Activated effector memory CD4-positive, alpha-beta T cell treated with Interleukin-2 at 50 U/mL for 16 hours (primary cell): ENCODE data around the gene C10orf95.

ENCODE experiments used
- DNase-seq: peaks from one replicate; pipeline ENCODE4 v3.0.0-alpha.2; 2020

The C10orf95 gene

DNA sequence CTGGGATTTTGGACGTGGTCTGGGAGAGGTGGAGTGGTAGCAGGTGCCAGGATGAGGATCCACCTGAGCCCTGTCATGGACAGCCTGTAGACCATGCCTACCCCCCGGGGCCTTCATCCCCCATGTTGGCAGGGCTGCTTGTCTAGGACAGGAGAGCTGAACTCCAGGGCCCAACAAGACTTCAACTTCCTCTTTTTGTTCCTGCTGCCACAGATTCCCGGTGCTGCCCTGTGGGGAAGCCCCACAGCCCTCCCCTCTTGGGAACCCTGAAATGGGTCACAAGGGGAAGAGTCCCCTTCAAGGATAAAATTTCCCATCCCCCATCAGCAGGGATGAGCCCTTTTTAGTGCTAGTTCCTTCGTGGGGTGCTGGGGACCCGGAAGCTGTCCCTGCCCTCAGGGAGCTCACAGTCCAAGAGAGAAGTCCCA, 17.7 kb downstream of the C10orf95 start:
- no peak for DNase-seq

DNA sequence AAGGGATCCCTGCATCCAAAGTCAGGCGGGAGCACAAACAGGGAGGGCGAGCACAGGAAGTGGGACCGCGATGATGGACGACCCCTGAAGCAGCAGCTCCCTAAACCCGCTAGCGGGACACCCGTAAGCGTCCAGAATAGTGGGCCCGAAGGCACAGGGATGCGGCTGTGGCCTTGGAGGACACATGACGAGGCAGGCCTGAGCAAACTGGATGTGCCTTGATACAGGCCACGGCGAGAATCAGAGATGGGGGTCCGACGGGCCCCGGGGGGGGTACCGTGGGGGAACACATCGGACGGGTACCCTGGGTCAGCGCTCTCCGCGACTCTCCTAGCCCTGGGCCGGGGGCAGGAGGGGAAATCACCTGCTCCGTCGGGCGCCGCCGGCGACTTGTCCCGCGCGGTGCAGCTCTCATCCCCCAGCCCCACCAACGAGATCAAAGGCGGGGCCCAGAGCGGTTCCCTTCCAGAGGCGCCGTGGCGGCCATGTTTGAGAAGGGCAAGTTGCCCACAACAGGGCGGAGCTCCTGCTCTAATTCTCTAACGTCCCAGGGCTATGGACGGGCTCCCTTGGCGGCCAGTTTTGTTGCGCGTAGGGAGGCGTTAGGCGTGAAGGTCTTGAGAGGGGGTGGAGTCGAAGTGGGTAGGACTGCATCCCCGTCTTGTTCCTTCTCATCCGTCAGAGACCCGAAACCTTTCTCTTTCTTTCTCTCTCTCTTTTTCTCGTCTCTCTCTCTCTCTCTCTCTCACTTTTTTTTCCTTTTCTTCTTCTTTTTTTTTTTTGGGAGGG, 19.0 kb downstream of the C10orf95 start, which contains the start of gene CUEDC2:
Gene CUEDC2, minus strand, starts transcription at position 413 of the 789 bp plus-strand sequence. CDS start 7,386 bp downstream, outside the sequence.
- peak; percentile 94 for DNase-seq

DNA sequence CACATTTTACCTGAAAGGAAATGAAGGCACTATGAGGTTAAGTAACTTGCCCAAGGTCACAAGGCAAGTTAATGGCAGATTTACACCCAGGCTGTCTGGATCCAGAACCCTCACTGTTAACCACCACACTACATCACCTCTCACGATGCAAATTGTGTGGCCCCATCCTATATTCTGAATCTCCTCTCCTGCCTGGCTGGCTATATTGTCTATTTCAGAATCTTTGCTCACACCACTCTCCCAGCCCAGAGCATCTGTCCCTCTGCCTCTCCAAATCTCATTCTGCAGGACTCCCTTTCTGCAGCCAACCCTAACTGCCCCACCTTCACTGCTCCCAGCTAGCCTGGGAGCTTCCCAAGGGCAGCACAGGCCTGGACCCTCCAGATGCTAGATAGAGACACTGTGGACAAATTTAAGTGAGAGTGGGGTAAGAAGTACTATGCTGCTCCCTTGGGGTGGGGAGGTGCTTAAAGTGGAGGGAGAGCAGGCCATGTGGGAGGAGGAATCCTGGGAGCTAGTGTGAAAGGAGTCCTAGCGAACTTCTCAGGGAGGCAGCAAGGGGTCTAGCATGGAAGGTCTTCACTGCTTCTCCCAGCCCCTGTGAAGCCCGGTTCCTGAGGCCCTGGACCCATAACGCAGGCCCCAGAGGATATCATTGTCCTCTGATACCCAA, 19.8 kb downstream of the C10orf95 start:
- DNase-seq = no peak

DNA sequence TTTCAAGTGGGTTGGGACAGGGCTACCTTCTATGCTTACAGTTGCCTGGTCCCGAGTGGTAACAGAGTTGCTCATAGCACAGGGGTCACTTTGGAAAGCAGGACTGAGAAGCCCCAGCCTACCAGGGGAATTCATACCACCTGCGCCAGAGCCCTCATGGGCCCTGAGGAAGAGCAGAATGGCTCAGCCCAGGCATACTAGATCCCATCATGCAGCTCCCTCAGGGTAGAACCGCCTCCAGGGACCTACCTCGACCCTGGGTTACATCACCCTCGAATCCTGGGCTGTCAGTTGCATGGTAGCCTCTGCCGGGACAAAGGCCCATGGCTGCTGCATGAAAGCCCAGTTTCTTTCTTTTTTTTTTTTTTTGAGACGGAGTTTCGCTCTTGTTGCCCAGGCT, 21.9 kb downstream of the C10orf95 start:
- DNase-seq = no peak

DNA sequence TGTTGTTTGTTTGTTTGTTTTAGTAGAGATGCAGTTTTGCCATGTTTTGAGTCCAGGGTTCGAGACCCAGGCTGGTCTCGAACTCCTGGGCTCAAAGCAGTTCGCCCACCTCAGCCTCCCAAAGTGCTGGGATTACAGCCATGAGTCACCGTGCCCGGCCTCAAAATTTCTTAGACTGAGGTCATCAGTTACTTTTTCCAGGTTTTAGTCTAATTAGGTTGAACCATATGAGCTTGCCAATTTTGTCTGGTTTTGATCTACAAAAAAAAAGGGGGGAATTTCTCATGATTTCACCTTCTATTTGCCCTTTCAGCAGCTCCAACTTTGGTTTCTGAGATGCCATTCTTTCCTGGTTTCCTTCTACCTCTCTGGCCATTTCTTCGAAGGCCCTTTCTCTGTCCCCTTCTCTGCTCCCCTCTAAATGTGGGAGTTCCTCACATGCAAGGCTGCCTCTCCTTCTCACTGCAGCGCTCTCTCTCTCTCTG, 24.5 kb downstream of the C10orf95 start:
- no peak for DNase-seq

DNA sequence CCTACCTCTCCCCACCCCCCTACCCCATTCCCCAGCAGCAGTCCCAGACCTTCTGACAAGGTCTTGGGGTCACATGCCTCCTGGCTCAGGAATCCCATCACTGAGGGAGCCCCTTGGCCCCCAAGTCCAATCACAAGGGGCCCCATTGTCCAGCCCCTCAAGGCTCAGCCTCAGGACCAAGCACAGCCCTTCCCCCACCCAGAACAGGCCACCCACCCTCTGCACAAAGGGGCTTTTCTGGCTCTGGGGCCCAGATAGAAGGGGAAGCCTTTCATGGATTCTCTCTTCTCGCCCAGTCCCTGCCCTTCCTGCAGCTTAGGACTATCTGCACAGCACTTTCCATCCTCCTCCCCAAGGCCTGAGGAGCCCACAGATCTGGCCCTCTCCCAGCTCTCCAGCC, 25.9 kb downstream of the C10orf95 start:
- no peak for DNase-seq

DNA sequence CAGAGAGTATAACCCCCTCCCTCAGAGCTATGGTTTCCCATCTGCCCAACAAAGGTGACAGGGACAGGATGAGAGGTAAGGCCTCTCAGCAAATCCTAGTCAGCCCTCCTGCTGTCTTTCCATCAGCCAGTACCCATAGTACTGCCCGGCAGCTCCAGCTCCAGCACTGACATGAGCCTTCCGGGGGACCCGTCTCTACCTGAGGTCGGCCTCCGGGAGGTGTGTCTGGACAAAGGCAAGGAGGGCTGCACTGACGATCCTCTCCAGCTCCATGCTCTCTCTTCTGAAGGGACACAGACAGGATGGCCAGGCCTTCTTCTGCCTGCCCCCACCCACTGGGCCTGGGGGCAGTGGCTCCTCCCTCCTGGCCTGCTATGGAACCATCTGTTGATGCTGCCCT, 26.4 kb downstream of the C10orf95 start:
- DNase-seq = no peak

DNA sequence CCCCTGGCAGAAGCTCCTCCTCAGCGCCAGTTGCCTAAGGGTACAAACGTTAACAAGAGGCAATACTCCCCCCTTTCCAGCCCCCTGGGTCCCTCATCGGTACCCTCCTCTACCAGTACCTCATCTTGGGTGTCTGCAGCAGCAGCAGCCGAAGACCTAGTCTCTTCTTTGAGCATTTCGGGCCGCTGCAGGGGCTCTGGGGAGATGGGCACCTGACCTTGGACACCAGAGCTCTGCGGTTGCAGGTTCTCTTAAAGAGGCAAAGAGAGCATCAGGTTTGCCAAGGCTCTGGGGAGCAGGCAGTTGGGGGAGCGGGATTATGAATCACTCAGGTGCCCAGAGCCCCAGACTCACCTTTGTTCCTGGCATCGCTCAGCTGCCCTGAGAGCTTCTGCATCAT, 27.2 kb downstream of the C10orf95 start:
- DNase-seq = no peak

DNA sequence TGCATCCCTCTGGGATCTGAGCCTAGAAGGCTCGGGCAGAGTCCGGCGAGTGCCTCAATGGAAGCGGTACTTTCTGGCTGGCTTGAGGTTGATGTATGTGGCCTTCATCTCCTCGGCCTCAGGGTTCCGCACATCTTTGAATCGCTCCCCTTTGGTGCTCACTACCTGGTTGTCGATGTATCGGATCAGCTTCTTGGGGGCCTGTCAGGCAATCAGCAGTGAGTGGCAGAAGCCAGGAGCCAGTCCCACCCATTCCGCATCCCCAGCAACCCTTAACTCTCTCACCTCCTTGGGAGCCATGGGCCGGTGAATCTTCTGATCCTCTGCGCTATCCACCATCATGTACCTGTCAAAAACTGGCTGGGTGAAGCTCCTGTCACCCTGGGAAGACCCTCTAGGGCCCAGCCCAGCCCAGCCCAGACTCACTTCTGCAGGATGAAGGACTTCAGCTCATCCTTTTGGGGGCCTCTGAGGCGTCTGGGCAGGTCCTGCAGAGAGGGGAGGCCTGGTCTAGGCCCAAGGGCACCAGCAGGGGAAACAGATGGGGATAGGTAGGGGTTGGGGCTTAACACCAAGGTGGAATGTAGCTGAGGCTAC, 27.9 kb downstream of the C10orf95 start:
- DNase-seq = no peak

DNA sequence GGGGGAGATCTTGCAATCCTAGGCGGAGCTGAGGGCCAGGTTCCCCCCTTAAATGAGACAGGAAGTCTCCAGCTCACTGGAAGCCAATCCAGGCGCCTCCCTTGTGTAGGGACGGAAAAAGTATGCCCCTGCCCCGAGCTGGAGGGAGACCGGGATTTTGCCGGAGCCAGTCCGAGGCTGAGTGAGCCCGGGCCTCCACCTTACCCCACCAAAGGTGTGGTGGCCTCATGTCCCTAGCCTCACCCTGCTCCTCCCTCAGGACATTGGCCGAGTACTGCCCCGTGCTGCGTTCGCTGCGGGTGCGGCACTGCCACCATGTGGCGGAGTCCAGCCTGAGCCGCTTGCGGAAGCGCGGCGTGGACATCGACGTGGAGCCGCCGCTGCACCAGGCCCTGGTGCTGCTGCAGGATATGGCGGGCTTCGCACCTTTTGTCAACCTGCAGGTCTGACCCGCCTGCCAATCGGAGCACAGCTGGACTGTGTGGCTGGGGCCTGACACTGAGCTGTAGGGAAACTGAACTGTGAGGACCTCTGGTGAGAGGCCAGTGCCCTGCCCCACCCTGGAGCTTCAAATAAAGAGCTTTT, 28.7 kb downstream of the C10orf95 start:
- DNase-seq = no peak

DNA sequence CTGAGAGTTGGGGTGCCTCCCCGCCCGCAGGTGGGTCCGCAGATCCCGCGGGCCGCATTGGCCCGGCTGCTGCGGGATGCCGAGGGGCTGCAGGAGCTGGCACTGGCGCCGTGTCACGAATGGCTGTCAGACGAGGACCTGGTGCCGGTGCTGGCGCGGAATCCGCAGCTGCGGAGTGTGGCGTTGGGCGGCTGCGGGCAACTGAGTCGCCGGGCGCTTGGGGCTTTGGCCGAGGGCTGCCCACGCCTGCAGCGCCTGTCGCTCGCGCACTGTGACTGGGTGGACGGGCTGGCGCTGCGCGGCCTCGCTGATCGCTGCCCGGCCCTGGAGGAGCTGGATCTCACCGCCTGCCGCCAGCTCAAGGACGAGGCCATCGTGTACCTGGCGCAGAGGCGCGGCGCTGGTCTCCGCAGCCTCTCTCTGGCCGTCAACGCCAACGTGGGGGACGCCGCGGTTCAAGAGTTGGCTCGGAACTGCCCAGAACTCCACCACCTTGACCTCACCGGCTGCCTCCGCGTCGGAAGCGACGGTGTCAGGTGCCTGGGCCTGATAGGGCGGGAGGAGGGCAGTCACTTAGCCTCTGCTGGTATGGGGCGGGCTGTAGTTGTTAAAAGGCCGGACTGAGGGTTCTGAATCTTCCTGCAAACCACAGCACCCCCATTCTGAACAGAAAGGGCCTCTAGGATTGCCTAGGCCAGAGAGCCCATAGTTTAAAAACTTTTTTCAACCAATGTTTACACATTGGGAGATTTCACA, 29.4 kb downstream of the C10orf95 start:
- no peak for DNase-seq

DNA sequence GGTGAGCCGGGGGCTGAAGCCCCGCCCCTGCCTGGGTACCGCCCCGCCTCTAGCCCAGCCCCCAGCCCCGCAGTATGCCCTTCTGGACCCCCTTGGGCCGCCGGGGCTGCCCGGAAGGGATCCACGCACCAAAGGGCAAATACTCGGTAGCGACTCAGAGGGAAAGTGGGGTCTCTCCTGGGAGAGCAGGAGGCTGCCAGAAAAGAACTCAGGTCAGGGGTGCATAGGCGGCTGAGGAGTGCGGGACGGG, 29.9 kb downstream of the C10orf95 start:
- DNase-seq = no peak

DNA sequence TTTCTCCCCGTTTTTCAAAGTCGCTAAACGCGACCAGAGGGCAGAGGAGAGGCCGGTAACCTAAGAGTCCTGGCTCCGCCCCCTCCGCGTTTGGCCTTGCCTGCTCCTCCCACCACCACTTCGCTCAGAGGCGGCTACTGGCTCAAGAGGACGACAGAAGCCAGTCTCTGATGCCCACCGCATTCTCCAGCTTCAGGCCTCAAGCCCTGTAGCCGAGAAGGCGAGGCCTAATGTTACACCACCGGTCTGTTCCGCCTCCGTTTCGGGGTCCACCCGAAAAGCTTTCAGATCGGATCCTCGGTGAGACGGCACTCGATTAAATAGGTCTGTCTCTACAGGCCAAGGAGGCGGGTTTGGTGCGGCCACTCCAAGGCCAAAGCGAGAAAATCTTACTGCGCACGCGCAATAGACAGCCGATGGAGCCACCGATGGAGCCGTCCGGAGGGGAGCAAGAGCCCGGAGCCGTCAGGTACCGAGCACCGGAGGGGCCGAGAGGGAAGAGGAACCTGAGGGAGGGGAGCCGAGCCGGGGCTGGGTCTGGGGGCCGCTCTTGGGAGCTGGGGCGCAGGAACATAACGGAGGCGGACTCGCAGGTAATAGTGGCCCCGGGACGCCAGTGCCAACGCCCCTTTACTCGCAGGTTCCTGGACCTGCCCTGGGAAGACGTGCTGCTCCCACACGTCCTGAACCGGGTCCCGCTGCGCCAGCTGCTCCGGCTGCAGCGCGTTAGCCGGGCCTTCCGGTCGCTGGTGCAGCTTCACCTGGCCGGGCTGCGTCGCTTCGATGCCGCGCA, 30.4 kb downstream of the C10orf95 start, which contains the start of gene FBXL15:
Gene FBXL15, plus strand, starts transcription at position 123 of the 793 bp plus-strand sequence. Its CDS starts 294 bp downstream, at position 417.
- peak; percentile 90 for DNase-seq

DNA sequence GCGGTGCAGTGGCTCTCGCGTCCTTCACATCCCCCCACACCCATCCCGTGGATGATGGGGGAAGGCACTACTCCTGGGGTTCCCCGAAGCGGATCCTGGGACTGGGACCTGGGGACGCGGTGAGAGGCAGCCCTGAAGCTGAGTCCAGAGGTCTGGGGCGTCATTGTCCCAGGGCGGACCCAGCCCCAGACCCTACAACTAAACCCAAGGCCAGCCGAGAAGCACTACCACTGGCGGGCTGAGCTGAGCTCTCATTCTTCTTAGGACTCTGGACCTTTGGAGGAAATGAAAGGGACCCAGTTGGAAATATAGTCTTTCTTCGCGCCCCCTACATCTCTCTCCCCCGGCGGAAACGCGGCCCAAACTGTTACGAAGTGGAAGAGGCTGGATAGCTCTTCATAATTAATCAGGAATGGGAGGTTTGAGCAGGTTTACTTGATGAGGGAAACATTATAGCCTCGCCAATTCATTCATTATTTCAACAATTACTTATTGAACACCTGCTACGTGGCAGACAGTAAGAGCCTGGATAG, 31.1 kb downstream of the C10orf95 start:
- no peak for DNase-seq

DNA sequence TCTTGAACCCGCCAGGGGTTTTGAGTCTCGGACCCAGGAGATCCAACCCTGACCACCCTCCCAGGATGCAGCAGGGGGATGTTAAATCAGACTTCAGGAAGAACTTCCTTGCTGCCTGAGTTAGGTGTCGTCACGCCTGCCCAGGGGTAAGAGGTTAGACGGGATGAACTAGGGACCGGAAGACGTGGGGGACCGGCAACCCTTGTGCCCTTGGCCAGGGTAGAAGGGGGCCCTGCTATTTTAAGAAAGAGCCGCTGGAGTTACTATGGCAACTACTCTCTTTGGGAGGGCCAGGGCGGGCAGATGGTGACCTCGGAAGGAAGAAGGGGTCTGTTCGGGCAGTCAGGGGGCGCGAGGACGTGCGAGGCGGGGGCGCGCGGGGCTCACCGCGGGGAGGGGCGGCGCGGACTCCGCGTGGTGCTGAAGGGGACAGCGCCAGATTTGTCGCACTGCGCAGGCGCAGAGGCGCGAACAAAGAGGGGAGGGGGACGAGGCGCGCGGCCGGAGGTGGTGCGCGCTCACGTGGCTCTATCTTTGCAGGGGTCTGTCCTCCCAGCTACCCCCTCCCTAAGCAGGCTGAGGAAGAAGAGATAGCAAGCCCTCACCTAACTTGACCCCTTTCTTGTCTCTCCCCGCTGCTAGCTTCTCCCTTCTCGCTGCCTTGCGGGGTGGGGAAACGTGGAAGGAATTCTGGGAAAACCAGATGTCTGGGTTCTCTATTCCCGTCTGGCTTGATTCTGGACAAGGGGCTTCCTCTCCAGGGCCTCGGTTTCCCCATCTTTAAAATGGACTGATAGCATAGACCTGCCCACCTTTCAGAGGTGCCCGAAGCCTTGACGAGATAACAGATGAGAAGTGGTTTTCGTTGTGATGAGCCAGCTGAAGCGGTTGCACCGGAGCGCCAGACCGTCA, 31.8 kb downstream of the C10orf95 start:
- DNase-seq = peak; percentile 55

DNA sequence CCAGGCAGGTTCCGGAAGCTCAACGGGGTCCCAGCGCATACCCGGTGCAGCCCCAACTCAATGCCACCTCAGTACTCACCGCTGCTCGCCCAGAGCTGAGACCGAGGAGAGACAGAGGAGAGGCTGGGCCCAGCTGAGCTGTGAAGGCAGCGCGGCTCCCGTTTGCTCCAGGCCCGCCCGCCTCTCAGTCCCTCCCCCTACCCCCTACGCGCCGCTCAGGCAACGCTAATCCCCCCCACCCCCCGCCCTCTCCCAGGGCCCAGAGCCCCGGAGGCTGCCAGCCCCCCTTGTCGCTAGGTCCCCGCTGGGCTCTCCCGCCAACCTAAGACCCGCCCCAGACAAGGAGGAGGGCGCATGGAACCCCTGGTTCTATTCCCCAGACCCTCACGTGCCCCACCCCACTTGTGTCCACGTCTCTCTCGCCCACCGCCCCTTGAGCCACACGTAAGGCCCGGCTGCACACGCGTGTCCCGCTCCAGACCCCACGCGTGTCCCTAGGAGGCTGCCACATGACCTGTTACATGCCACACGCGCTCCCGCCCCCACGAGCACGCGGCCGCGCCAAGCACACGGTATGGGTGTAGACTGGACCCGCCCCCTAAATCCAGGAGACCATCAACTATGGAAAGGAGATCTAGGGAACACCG, 32.6 kb downstream of the C10orf95 start, which contains the start of gene PSD:
Gene PSD, minus strand, starts transcription at position 164 of the 647 bp plus-strand sequence. CDS start 1,747 bp downstream, outside the sequence.
- DNase-seq = no peak

DNA sequence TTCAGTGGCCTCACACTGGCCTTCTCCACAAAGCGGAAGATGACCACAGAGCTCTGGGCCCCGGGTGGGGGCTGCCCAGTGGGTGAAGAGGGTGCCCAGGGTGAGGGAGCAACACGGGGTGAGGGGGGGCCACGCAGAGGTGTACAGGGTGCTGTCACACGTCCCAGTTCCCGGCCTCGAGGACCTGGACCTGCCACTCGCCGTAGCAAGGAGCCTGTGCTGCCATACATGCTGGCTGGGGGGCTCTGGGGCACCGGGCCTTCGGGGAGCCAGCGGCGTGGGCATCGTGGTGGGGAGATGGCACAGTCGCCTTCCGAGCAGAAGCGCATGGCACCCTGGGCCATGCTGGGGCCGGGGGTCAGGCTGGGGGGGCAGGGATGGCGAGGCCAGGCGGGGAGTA, 34.6 kb downstream of the C10orf95 start:
- no peak for DNase-seq

DNA sequence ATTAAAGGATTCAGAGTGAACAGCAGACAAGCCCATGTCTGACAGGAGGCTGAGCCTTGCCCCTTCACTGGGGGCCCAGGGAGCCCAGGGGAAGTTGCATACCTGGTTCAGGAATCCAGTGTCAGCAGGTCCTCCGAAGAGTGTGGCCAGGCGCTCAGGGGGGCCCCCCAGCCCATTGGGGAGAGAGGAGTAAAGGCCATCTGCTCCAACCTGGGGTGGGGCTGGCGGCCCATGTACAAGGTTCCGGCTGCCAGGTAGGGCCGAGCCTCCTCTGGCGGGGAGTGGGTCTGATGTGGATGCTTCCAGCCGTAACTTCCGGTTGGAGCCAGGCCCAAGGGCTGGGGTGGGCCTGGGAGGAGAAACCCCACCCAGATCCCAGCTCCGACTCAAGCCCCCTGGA, 35.1 kb downstream of the C10orf95 start:
- DNase-seq = no peak

DNA sequence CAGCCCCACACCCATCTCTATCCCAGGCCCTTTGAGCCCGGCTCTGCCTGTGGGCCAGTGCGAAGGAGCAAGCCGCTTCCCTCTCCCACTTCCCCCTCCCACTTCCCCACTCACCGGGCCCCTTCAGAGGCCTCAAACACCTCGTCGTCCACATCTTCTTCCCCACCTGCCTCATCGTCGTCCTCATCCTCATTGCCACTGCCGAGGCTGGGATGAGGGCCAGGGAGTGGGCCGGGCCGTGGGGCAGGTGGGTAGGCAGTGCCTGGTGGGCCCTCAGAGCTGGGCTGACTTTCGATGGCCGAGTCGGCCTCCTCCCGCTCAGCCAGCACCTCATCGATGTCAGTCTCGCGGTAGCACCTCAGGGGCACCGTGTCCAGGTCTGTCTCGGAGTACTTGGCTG, 36.6 kb downstream of the C10orf95 start:
- DNase-seq = no peak
